H1 (cell line): ENCODE data around the gene OOEP. TPM values are rescaled to one million over a fixed set of nuclear protein-coding genes. Genes with fewer than 3 reads are reported as not detected.

Experiments
- polyA plus RNA-seq, 7 experiments: library from polyadenylated mRNA; depleted of rRNA in 3 of 7; stranded (reverse) in 5 of 7; unstranded in 2 of 7; fragments of >200 nt in 5 of 7; fragments of 200-250 nt in 2 of 7; gene quantifications; 1 replicate in 5 of 7; 2 replicates in 1 of 7; 4 replicates in 1 of 7; pipeline versions ENCODE4 v1.2.1 to v1.2.3, GENCODE V29; 2011 to 2013; ENCODE audit warnings: missing spikeins in 2 of 7, mixed read lengths in 2 of 7
- small RNA-seq: library from polyadenylated mRNA; stranded (forward); fragments of <200 nt; extraction: miRNeasy Mini kit (QIAGEN cat#:217004); gene quantifications from one replicate; pipeline ENCODE3, GENCODE V24; 2013; ENCODE audit not compliant: insufficient read depth
- total RNA-seq: library from RNA; stranded (reverse); fragmentation: NEBNext Ultra II Directional; extraction: Animal tissue kit (Norgen Biotek cat#: 25700); gene quantifications from 2 replicates; pipeline ENCODE4 v1.2.1, GENCODE V29; 2021

The OOEP gene
- total and polyA plus RNA-seq, 2 of the 8 experiments (the other 6 are each of a cell fraction or from before 2014, with no cell fraction given): 0.20 to 0.41 TPM

Small RNA genes lying within 50 kb of the gene (small RNA-seq; reads per million reads assigned to genes)
- not detected for gene RPL39P3

Other genes starting within 250 kb of the OOEP start
- gene KHDC1L, start 144.4 kb downstream of the OOEP start, total RNA-seq: not detected in 2 replicates
- 0.14 TPM in 1 of 2 replicates, not detected in the other for gene KHDC1L, start 144.4 kb downstream of the OOEP start, polyA plus RNA-seq (2011; rRNA removed)
- gene KHDC1, start 106.7 kb downstream of the OOEP start, total RNA-seq: 4.3 and 4.6 TPM in 2 replicates
- gene KHDC1, start 106.7 kb downstream of the OOEP start, polyA plus RNA-seq (2011; rRNA removed): 7.3 and 9.4 TPM in 2 replicates
- 1.5 and 2.0 TPM in 2 replicates for gene DPPA5, start 15.6 kb downstream of the OOEP start, total RNA-seq
- gene DPPA5, start 15.6 kb downstream of the OOEP start, polyA plus RNA-seq (2011; rRNA removed): 2.9 and 6.6 TPM in 2 replicates
- 0.42 TPM in 1 of 2 replicates, not detected in the other for gene KHDC3L, start 7.2 kb downstream of the OOEP start, total RNA-seq
- gene KHDC3L, start 7.2 kb downstream of the OOEP start, polyA plus RNA-seq (2011; rRNA removed): 0.11 TPM in 1 of 2 replicates, not detected in the other
- not detected in 2 replicates for gene DDX43, start 24.9 kb upstream of the OOEP start, total RNA-seq
- gene DDX43, start 24.9 kb upstream of the OOEP start, polyA plus RNA-seq (2011; rRNA removed): 0.05 TPM in 2 replicates
- 6.3 and 6.7 TPM in 2 replicates for gene CGAS, start 82.4 kb upstream of the OOEP start, total RNA-seq
- gene CGAS, start 82.4 kb upstream of the OOEP start, polyA plus RNA-seq (2011; rRNA removed): 1.9 and 2.1 TPM in 2 replicates
- gene MTO1, start 91.8 kb upstream of the OOEP start, total RNA-seq: 29.3 and 31.6 TPM in 2 replicates
- 17.4 and 20.9 TPM in 2 replicates for gene MTO1, start 91.8 kb upstream of the OOEP start, polyA plus RNA-seq (2011; rRNA removed)
- gene EEF1A1, start 151.1 kb upstream of the OOEP start, total RNA-seq: 13,468 and 13,823 TPM in 2 replicates
- 10,552 and 13,927 TPM in 2 replicates for gene EEF1A1, start 151.1 kb upstream of the OOEP start, polyA plus RNA-seq (2011; rRNA removed)